Liver (tissue), 9 donors: Measurements from ENCODE around the gene CFAP57. TPM values are rescaled to one million over a fixed set of nuclear protein-coding genes. Genes with fewer than 3 reads are reported as not detected.

Source experiments
- DNase-seq: peaks from one replicate; pipeline ENCODE4 v3.0.0-alpha.2; 2017; ENCODE audit warnings: low spot score
- H3K27ac ChIP-seq, 2 donors: one replicate each; pipeline ENCODE4 v1.7.0; 2013; ENCODE audit warnings: inconsistent platforms in 2 of 2, low read length in 2 of 2, control low read depth in 1 of 2, low read depth in 1 of 2, mild to moderate bottlenecking in 1 of 2
- H3K27me3 ChIP-seq, 4 donors: one replicate each; pipeline versions ENCODE4 v1.6.1 to v1.7.0; 2013; ENCODE audit warnings: low read length in 3 of 4, inconsistent platforms in 1 of 4, mild to moderate bottlenecking in 1 of 4, moderate library complexity in 1 of 4; ENCODE audit not compliant: control insufficient read depth in 4 of 4, insufficient read depth in 4 of 4
- H3K36me3 ChIP-seq, 4 donors: one replicate each; pipeline versions ENCODE4 v1.6.1 to v1.7.0; 2013; ENCODE audit warnings: low read length in 3 of 4, mild to moderate bottlenecking in 3 of 4, low read depth in 1 of 4, moderate library complexity in 1 of 4; ENCODE audit not compliant: control insufficient read depth in 4 of 4, insufficient read depth in 3 of 4
- H3K4me1 ChIP-seq, 4 donors: one replicate each; pipeline versions ENCODE4 v1.6.1 to v1.7.0; 2013; ENCODE audit warnings: low read length in 3 of 4, mild to moderate bottlenecking in 3 of 4, moderate library complexity in 1 of 4; ENCODE audit not compliant: control insufficient read depth in 4 of 4, insufficient read depth in 4 of 4
- H3K4me3 ChIP-seq, 3 donors: one replicate each; pipeline versions ENCODE4 v1.6.1 to v1.7.0; 2013; ENCODE audit warnings: low read length in 3 of 3, control low read depth in 1 of 3, low read depth in 1 of 3, mild to moderate bottlenecking in 1 of 3
- H3K9ac ChIP-seq, 2 donors: one replicate each; pipeline ENCODE4 v1.7.0; 2013; ENCODE audit warnings: low read length in 2 of 2, mild to moderate bottlenecking in 2 of 2, moderate library complexity in 2 of 2, control low read depth in 1 of 2, low read depth in 1 of 2
- H3K9me3 ChIP-seq, 4 donors: one replicate each; pipeline versions ENCODE4 v1.6.1 to v1.7.0; 2013; ENCODE audit warnings: low read length in 3 of 4; ENCODE audit not compliant: control insufficient read depth in 4 of 4
- FOXA2 ChIP-seq: IDR thresholded peaks from 2 replicates; pipeline ENCODE4 v1.6.1; 2016; ENCODE audit warnings: antibody characterized with exemption
- HNF4A ChIP-seq, 2 donors: conservative IDR thresholded peaks; 2 replicates each; pipeline ENCODE4 v1.6.1; 2016; ENCODE audit warnings: antibody characterized with exemption in 2 of 2, mild to moderate bottlenecking in 2 of 2
- JUND ChIP-seq, 2 donors: IDR thresholded peaks; 2 replicates each; pipeline ENCODE4 v1.6.1; 2016; ENCODE audit warnings: antibody characterized with exemption in 2 of 2
- RAD21 ChIP-seq, 2 donors: IDR thresholded peaks; 2 replicates each; pipeline ENCODE4 v1.6.1; 2016; ENCODE audit warnings: antibody characterized with exemption in 2 of 2, mild to moderate bottlenecking in 2 of 2
- RXRA ChIP-seq, 2 donors: IDR thresholded peaks; 2 replicates each; pipeline ENCODE4 v1.6.1; 2017 to 2018; ENCODE audit warnings: antibody characterized with exemption in 2 of 2, mild to moderate bottlenecking in 1 of 2
- SP1 ChIP-seq: IDR thresholded peaks from 2 replicates; pipeline ENCODE4 v1.6.1; 2018; ENCODE audit warnings: antibody characterized with exemption, mild to moderate bottlenecking
- TAF1 ChIP-seq: conservative IDR thresholded peaks from 2 replicates; pipeline ENCODE4 v1.6.1; 2016; ENCODE audit warnings: antibody characterized with exemption, mild to moderate bottlenecking
- WGBS: extraction: QIAGEN DNeasy Blood & Tissue Kit; methylation state at CpG from one replicate; pipeline ENCODE4 v1.1.7; 2013; 5-methylcytosine and 5-hydroxymethylcytosine counted together
- polyA plus RNA-seq, 2 donors: library from polyadenylated mRNA; stranded (reverse) in 1 of 2; unstranded in 1 of 2; fragments of 200-250 nt in 1 of 2; fragments of >200 nt in 1 of 2; fragmentation: Nextera tagmentation in 1 of 2; extraction: Ambion mirVana in 1 of 2; gene quantifications; one replicate each; pipeline versions ENCODE4 v1.2.1 to v1.2.3, GENCODE V29; 2013 to 2015
- total RNA-seq, 2 donors: library from RNA; depleted of rRNA; stranded (reverse); fragments of >200 nt; gene quantifications; one replicate each; pipeline ENCODE4 v1.2.3, GENCODE V29; 2014
- TF ChIP-seq, protein P1 (sequence below): IDR thresholded peaks from 2 replicates; pipeline ENCODE4 v1.6.1; 2016; ENCODE audit warnings: antibody characterized with exemption
- TF ChIP-seq, protein P2 (sequence below): fragments of 150-350 bp; IDR thresholded peaks from 2 replicates; pipeline ENCODE4 v1.5.1; 2017; ENCODE audit warnings: improper control_type of control experiment, low read depth, low read length; ENCODE audit not compliant: missing input control
- TF ChIP-seq, protein P3 (sequence below): IDR thresholded peaks from 2 replicates; pipeline ENCODE4 v1.6.1; 2016; ENCODE audit warnings: antibody characterized with exemption, mild to moderate bottlenecking
- TF ChIP-seq, protein P4 (sequence below): IDR thresholded peaks from 2 replicates; pipeline ENCODE4 v1.6.1; 2016; ENCODE audit warnings: antibody characterized with exemption
- donor health status: healthy.
- donor health status: healthy.
- donor health status: healthy.
- donor health status: healthy.
- donor health status: healthy.

CFAP57 gene
- total and polyA plus RNA-seq, 4 donors = under 0.01 to 14.5 (median 0.10) TPM

DNA sequence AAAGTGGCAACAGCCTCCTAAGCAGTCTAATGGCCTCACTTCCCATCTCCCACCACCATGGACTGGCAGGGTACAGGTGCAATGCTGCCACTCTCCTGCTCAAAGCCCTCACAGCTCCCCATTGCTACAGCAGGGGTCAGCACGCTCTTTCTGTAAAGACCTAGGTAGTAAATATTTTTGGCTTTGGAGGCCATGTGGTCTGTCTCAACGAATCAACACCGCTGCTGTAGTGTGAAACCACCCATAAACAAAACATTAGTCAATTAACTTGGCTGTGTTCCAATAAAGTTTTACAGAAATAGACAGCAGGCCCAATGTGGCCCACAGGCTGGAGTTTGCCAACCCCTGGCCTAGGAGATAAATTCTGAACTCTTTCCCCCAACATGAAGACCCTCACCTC is 53.0 kb downstream of the CFAP57 start:
- TF ChIP-seq, protein P1, sequence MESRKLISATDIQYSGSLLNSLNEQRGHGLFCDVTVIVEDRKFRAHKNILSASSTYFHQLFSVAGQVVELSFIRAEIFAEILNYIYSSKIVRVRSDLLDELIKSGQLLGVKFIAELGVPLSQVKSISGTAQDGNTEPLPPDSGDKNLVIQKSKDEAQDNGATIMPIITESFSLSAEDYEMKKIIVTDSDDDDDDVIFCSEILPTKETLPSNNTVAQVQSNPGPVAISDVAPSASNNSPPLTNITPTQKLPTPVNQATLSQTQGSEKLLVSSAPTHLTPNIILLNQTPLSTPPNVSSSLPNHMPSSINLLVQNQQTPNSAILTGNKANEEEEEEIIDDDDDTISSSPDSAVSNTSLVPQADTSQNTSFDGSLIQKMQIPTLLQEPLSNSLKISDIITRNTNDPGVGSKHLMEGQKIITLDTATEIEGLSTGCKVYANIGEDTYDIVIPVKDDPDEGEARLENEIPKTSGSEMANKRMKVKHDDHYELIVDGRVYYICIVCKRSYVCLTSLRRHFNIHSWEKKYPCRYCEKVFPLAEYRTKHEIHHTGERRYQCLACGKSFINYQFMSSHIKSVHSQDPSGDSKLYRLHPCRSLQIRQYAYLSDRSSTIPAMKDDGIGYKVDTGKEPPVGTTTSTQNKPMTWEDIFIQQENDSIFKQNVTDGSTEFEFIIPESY = no peak
- TF ChIP-seq, protein P2, sequence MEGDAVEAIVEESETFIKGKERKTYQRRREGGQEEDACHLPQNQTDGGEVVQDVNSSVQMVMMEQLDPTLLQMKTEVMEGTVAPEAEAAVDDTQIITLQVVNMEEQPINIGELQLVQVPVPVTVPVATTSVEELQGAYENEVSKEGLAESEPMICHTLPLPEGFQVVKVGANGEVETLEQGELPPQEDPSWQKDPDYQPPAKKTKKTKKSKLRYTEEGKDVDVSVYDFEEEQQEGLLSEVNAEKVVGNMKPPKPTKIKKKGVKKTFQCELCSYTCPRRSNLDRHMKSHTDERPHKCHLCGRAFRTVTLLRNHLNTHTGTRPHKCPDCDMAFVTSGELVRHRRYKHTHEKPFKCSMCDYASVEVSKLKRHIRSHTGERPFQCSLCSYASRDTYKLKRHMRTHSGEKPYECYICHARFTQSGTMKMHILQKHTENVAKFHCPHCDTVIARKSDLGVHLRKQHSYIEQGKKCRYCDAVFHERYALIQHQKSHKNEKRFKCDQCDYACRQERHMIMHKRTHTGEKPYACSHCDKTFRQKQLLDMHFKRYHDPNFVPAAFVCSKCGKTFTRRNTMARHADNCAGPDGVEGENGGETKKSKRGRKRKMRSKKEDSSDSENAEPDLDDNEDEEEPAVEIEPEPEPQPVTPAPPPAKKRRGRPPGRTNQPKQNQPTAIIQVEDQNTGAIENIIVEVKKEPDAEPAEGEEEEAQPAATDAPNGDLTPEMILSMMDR = no peak
- TF ChIP-seq RXRA (IDR thresholded peaks at IDR 0.05) (no peak), TAF1 (no peak), HNF4A (conservative IDR thresholded peaks at IDR 0.05) (no peak), SP1 (no peak), RAD21 (IDR thresholded peaks at IDR 0.05) (no peak), FOXA2 (no peak)
- TF ChIP-seq, protein P3, sequence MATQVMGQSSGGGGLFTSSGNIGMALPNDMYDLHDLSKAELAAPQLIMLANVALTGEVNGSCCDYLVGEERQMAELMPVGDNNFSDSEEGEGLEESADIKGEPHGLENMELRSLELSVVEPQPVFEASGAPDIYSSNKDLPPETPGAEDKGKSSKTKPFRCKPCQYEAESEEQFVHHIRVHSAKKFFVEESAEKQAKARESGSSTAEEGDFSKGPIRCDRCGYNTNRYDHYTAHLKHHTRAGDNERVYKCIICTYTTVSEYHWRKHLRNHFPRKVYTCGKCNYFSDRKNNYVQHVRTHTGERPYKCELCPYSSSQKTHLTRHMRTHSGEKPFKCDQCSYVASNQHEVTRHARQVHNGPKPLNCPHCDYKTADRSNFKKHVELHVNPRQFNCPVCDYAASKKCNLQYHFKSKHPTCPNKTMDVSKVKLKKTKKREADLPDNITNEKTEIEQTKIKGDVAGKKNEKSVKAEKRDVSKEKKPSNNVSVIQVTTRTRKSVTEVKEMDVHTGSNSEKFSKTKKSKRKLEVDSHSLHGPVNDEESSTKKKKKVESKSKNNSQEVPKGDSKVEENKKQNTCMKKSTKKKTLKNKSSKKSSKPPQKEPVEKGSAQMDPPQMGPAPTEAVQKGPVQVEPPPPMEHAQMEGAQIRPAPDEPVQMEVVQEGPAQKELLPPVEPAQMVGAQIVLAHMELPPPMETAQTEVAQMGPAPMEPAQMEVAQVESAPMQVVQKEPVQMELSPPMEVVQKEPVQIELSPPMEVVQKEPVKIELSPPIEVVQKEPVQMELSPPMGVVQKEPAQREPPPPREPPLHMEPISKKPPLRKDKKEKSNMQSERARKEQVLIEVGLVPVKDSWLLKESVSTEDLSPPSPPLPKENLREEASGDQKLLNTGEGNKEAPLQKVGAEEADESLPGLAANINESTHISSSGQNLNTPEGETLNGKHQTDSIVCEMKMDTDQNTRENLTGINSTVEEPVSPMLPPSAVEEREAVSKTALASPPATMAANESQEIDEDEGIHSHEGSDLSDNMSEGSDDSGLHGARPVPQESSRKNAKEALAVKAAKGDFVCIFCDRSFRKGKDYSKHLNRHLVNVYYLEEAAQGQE = no peak
- TF ChIP-seq, protein P4, sequence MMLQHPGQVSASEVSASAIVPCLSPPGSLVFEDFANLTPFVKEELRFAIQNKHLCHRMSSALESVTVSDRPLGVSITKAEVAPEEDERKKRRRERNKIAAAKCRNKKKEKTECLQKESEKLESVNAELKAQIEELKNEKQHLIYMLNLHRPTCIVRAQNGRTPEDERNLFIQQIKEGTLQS = no peak

DNA sequence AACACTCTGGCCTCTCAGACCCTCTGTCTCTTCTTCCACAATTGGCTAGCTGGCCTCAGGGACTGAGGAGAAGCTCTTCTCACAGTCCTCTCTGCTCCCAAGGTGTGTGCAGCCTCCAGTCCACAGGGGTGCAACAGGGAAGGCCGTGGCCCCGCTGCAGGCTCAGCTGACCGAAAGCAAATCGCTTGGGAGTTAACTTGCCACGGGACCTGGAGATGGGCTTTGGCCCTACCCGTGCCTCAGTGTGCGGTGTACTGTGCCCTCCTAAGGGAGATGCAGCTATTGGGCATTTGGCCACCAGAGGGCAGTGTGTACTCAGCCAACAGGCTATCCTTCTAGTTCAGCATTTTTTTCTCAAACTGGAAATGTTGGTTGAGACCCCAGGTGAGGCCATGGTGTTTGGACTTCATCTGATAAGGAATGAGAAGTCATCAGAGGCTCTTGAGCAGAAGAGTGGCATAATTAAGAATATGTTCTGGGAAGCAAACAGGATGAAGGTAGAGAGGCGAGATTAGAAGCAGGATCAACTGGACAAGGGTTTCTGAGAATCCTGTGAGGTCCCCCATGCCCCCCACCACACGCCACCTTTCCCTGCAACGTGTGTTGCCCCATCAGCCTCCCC is 55.1 kb downstream of the CFAP57 start:
- WGBS = 22% methylated on average over 10 of the region's 10 CpGs
- H3K4me1 ChIP-seq = peaks cover 0 to 16% (median 4%) of the 10 kb centered on the region in 4 donors
- no peaks in the 10 kb centered on the region for H3K27me3 ChIP-seq
- H3K9ac ChIP-seq = no peak overlapping the region
- peaks cover 0 to 6% (median 0%) of the 10 kb centered on the region in 4 donors for H3K36me3 ChIP-seq
- peak; percentile 90 for DNase-seq
- H3K9me3 ChIP-seq = no peaks in the 10 kb centered on the region
- no peak overlapping the region for H3K4me3 ChIP-seq
- no peak for TF ChIP-seq JUND (IDR thresholded peaks at IDR 0.05)
- TF ChIP-seq, protein P2 = peak; percentile 92
- TF ChIP-seq RAD21 (IDR thresholded peaks at IDR 0.05) = peak; percentile 93 to 97
- TF ChIP-seq, protein P1 = no peak
- no peak overlapping the region for H3K27ac ChIP-seq

More for the DNA sequence above, 53.0 kb downstream of the CFAP57 start:
- Histone ChIP-seq H3K27ac (no peak overlapping the region), H3K4me3 (no peak overlapping the region), H3K4me1 (peaks cover 0 to 20% (median 4%) of the 10 kb centered on the region in 4 donors), H3K9me3 (no peaks in the 10 kb centered on the region), H3K27me3 (no peaks in the 10 kb centered on the region), H3K36me3 (peaks cover 0 to 6% (median 1%) of the 10 kb centered on the region in 4 donors), H3K9ac (no peak overlapping the region)
- no peak for DNase-seq
- WGBS = 42% methylated on average over 3 of the region's 3 CpGs
